IgD-negative memory B cell (primary cell): Measurements from ENCODE around the gene COPS3. TPM values are rescaled to one million over a fixed set of nuclear protein-coding genes. Genes with fewer than 3 reads are reported as not detected.

Experiments used
- H3K27ac Mint-ChIP-seq, 3 donors: one replicate each; pipeline ENCODE4 v1.8.0; 2020 to 2022; ENCODE audit warnings: mild to moderate bottlenecking in 3 of 3, mixed read lengths in 3 of 3, moderate library complexity in 1 of 3
- H3K27me3 Mint-ChIP-seq: one replicate; pipeline ENCODE4 v1.8.0; 2021; ENCODE audit warnings: mixed read lengths
- H3K36me3 Mint-ChIP-seq: one replicate; pipeline ENCODE4 v1.8.0; 2020; ENCODE audit warnings: mild to moderate bottlenecking, mixed read lengths
- H3K4me1 Mint-ChIP-seq, 3 donors: one replicate each; pipeline ENCODE4 v1.8.0; 2020 to 2022; ENCODE audit warnings: mixed read lengths in 3 of 3, mild to moderate bottlenecking in 1 of 3
- H3K4me3 Mint-ChIP-seq, 4 donors: one replicate each; pipeline ENCODE4 v1.8.0; 2020 to 2022; ENCODE audit warnings: mild to moderate bottlenecking in 4 of 4, mixed read lengths in 4 of 4, moderate library complexity in 3 of 4
- H3K9me3 Mint-ChIP-seq, 3 donors: one replicate each; pipeline ENCODE4 v1.8.0; 2020 to 2021; ENCODE audit warnings: mixed read lengths in 3 of 3, mild to moderate bottlenecking in 1 of 3
- polyA plus RNA-seq: library from polyadenylated mRNA; unstranded; fragments of 300-500 nt; fragmentation: Illumina TruSeq; gene quantifications from one replicate; pipeline ENCODE4 v1.2.3, GENCODE V29; 2021

COPS3 gene
- polyA plus RNA-seq, 1 donor from 2014 or later = 87.0 TPM

DNA sequence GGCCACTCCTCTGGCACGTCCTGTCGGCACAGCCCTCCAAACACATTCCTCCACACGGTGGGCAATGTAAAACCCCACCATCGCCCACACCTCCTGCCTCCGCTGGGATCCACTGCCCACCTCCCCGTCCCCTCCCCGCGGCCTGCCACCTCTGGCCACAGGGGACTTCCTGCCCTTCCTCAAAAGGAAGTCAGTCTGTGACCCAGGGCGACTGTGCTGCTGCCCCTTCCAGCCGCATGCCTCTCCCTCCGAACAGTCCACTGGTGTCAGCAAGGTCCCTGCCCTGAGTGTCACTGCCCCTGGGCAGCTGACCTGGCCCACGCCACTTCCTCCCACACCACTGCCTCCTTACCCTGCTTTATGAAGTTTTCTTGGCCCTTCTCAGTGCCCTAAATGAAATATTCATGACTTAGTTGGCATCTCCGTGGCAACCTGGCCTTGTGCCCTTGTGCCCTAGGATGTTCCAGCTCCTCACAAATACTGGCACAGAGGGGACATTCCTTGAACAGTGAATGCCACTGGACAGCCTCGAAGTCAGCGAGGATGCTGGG is 76.9 kb downstream of the COPS3 start:
- Mint-ChIP-seq H3K4me3 (peak overlapping the region; percentile 71 to 95 (median 91)), H3K27ac (peak overlapping the region; percentile 83 to 97 (median 92)), H3K9me3 (no peaks in the 10 kb centered on the region), H3K4me1 (peaks cover 0 to 15% (median 14%) of the 10 kb centered on the region in 3 donors), H3K36me3 (peaks cover 4% of the 10 kb centered on the region), H3K27me3 (no peaks in the 10 kb centered on the region)

DNA sequence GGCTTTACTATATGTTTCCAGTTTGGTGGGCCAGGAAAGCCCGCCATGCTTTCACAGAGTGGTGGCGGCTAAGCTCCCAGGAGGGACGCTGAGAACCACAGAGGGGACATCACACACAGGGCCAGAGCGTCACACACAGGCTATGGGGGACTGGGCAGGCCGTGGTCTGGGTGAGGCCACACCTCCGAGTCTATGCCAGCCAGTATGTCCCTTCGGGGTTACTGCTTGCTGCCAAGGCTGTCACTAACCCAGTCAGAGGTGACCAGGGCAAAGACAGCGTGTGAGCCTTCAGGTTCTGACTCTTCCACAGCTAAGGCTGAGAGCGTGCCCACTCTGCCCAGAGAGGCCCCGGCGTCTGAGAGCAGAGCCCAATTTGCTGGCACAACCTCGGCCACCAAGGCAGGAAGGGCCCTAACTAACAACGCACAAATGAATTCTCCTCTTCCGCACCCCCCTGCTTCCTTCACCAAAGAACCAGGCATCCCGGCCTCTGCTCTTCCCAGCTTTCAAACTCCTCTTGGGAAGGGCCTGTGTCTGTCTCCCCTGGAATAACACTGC is 77.8 kb downstream of the COPS3 start:
- Mint-ChIP-seq H3K9me3 (no peaks in the 10 kb centered on the region), H3K27me3 (no peaks in the 10 kb centered on the region), H3K36me3 (peaks cover 4% of the 10 kb centered on the region), H3K4me3 (peak overlapping the region in 2 of 4 donors; percentile 44 to 49), H3K27ac (peak overlapping the region in 1 of 3 donors; percentile 43), H3K4me1 (peaks cover 0 to 15% (median 14%) of the 10 kb centered on the region in 3 donors)

DNA sequence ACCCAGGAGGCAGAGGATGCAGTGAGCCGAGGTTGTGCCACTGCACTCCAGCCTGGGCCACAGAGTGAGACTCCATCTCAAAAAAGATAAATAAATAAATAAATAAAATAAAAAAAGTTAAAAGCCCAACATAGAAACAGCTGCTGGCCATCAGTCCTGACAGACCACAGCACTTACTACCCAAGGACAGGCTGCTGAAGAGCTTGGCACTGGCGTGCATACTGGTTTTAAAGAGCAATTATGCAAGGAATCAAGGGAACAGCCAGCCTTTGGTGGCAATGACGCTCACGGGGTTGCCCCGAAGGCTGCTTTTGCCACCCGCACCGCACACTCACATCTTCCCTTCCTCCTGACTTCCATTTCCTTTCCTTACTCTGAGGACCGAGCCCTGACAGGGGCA is 79.1 kb downstream of the COPS3 start:
- peak overlapping the region in 1 of 4 donors; percentile 53 for H3K4me3 Mint-ChIP-seq
- H3K27ac Mint-ChIP-seq = no peak overlapping the region
- peaks cover 0 to 23% (median 14%) of the 10 kb centered on the region in 3 donors for H3K4me1 Mint-ChIP-seq
- no peaks in the 10 kb centered on the region for H3K9me3 Mint-ChIP-seq
- H3K36me3 Mint-ChIP-seq = peaks cover 4% of the 10 kb centered on the region
- no peaks in the 10 kb centered on the region for H3K27me3 Mint-ChIP-seq

DNA sequence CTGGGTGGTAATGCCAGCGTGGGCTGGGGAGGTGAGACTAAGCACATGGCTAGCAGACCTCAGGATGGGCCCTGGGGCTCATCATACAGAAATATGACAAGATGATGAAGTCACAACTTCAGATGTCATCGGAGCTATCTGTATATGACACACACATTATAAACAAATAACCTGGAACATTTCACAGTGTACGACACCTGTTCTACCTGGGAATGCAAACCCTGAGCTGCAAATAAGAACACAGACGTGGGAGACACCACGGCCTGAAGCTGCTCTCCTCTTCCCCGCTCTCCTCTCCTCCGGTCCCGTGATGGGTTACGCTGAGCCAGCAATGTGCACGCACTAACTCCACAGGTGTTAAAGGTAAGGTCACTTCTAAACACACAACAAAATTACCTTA is 79.8 kb downstream of the COPS3 start:
- H3K9me3 Mint-ChIP-seq = no peaks in the 10 kb centered on the region
- H3K4me3 Mint-ChIP-seq = no peak overlapping the region
- H3K36me3 Mint-ChIP-seq = peaks cover 4% of the 10 kb centered on the region
- peaks cover 0 to 23% (median 14%) of the 10 kb centered on the region in 3 donors for H3K4me1 Mint-ChIP-seq
- H3K27me3 Mint-ChIP-seq = no peaks in the 10 kb centered on the region
- H3K27ac Mint-ChIP-seq = no peak overlapping the region

DNA sequence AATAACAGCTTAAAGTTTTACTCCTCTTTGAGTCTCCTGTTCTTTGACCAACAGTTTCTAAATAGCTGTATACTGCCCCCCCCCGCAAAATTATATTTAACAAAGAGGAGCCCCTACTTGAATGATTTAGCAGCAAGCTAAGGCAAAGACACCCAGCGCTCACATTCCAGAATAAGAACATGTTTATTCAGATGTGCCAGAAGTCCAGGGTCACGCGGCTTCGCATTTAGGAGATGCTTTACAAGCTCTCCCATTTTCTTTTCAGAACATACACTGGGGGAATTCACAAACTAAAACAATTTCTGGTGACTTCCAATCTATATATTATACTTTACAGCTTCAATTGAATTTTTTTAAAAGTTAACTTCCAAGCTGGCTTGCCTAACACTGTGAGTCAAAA is 80.2 kb downstream of the COPS3 start:
- Mint-ChIP-seq H3K27ac (no peak overlapping the region), H3K27me3 (no peaks in the 10 kb centered on the region), H3K9me3 (no peaks in the 10 kb centered on the region), H3K36me3 (peaks cover 4% of the 10 kb centered on the region), H3K4me3 (no peak overlapping the region), H3K4me1 (peaks cover 0 to 23% (median 14%) of the 10 kb centered on the region in 3 donors)

DNA sequence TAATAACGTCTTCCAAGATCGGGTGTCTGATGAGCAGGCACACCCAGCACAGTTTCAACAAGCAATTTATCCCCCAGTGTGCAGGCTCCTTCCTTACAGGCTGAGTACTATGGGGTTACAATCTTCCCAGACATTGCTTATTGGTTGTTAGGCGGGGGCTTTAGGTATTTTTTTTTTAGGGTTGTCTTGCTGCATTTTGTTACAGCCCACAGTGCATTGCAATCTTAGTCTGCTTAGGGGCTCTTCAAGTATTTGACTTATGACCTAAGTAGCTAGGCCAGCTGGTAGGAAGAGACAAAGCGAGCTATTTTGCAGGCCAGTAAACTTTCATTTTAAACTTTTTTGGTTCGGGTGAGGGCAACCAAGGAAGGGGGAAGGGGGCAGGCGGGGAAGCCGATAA is 80.7 kb downstream of the COPS3 start:
- H3K9me3 Mint-ChIP-seq = no peaks in the 10 kb centered on the region
- H3K27me3 Mint-ChIP-seq = no peaks in the 10 kb centered on the region
- peaks cover 0 to 27% (median 14%) of the 10 kb centered on the region in 3 donors for H3K4me1 Mint-ChIP-seq
- peaks cover 4% of the 10 kb centered on the region for H3K36me3 Mint-ChIP-seq
- H3K4me3 Mint-ChIP-seq = no peak overlapping the region
- no peak overlapping the region for H3K27ac Mint-ChIP-seq

DNA sequence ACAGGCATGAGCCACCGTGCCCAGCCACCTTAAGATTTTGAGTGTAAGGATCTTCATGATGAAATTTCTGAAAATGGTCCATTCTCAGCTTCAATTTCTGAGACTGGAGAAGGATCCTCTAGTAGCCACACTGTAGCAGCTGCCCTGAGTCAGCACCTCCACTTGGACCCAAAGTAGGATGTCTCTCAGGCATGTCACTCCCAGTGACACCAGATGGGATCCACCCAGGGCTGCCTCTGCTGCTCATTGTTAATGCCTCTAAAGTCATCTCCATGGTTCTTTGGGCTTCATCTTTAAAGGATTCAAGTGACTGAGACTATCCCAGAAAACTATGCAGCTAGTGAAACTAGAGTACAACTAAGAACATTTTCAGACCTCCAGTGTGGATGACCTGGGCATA is 82.8 kb downstream of the COPS3 start:
- H3K36me3 Mint-ChIP-seq = peaks cover 4% of the 10 kb centered on the region
- H3K4me3 Mint-ChIP-seq = no peak overlapping the region

DNA sequence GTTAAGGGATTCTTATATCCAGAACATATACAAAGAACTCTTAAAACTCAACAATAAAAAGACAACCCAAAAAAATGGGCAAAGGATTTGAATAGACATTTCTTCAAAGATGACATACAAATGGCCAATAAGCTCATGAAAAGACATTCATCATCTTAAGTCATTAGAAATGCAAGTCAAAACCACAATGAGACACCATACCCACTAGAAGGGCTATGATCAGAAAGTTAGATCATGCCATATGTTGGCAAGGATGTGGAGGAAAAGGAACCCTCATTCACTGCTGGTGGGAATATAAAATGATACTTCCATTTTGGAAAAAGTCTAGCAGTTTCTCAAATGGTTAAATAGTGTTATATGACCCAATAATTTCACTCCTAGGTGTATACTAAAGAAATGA is 84.3 kb downstream of the COPS3 start:
- H3K4me3 Mint-ChIP-seq = no peak overlapping the region
- H3K4me1 Mint-ChIP-seq = peaks cover 0 to 14% (median 2%) of the 10 kb centered on the region in 3 donors
- peaks cover 2% of the 10 kb centered on the region for H3K36me3 Mint-ChIP-seq
- H3K9me3 Mint-ChIP-seq = no peaks in the 10 kb centered on the region
- no peaks in the 10 kb centered on the region for H3K27me3 Mint-ChIP-seq
- H3K27ac Mint-ChIP-seq = peak overlapping the region in 1 of 3 donors; percentile 86

More for the DNA sequence above, 82.8 kb downstream of the COPS3 start:
- Mint-ChIP-seq H3K9me3 (no peaks in the 10 kb centered on the region), H3K4me1 (peaks cover 0 to 13% (median 2%) of the 10 kb centered on the region in 3 donors), H3K27ac (peak overlapping the region in 1 of 3 donors; percentile 70), H3K27me3 (no peaks in the 10 kb centered on the region)

Other genes with a start within 250 kb of the COPS3 start
- 14.4 TPM for gene MPRIP, start 238.8 kb downstream of the COPS3 start, polyA plus RNA-seq
- gene PLD6, start 74.9 kb downstream of the COPS3 start, polyA plus RNA-seq = 5.8 TPM
- gene FLCN, start 44.1 kb downstream of the COPS3 start, polyA plus RNA-seq = 2.4 TPM
- gene NT5M, start 22.1 kb upstream of the COPS3 start, polyA plus RNA-seq = 2.4 TPM
- gene MED9, start 195.8 kb upstream of the COPS3 start, polyA plus RNA-seq = 18.1 TPM
- 0.73 TPM for gene RASD1, start 215.1 kb upstream of the COPS3 start, polyA plus RNA-seq